ENCODE measurements around the gene NYNRIN.

NYNRIN gene

GRCh38 chr14:24395609-24396582, 2.9 kb upstream of the NYNRIN start:
- TF ChIP-seq CTCF (IDR thresholded peaks at IDR 0.05) (no peak), ZFX (IDR thresholded peaks at IDR 0.05; ENCODE audit: borderline replicate concordance) (no peak)
- no peak overlapping the region for H3K27ac ChIP-seq

GRCh38 chr14:24397639-24398292, 1.0 kb upstream of the NYNRIN start:
- no peak overlapping the region for H3K27ac ChIP-seq
- TF ChIP-seq ZFX (IDR thresholded peaks at IDR 0.05; ENCODE audit: borderline replicate concordance), result no peak
- no peak for TF ChIP-seq CTCF (IDR thresholded peaks at IDR 0.05)

- H3K27ac ChIP-seq, result no peak overlapping the region
- no peak for TF ChIP-seq ZFX (IDR thresholded peaks at IDR 0.05; ENCODE audit: borderline replicate concordance)
These were observed 530 bp upstream of the NYNRIN start for GRCh38 chr14:24398293-24398652.

GRCh38 chr14:24399447-24399822, 632 bp downstream of the NYNRIN start:
- TF ChIP-seq CTCF (IDR thresholded peaks at IDR 0.05), result no peak
- TF ChIP-seq ZFX (IDR thresholded peaks at IDR 0.05; ENCODE audit: borderline replicate concordance), result no peak
- no peak overlapping the region for H3K27ac ChIP-seq

- TF ChIP-seq ZFX (IDR thresholded peaks at IDR 0.05; ENCODE audit: borderline replicate concordance) (no peak), CTCF (IDR thresholded peaks at IDR 0.05) (no peak)
These were observed 1.4 kb downstream of the NYNRIN start for GRCh38 chr14:24399999-24400718.

GRCh38 chr14:24401810-24402702, 3.3 kb downstream of the NYNRIN start:
- H3K27ac ChIP-seq, result no peak overlapping the region

More at GRCh38 chr14:24399999-24400718, 1.4 kb downstream of the NYNRIN start:
- no peak overlapping the region for H3K27ac ChIP-seq

More at GRCh38 chr14:24401810-24402702, 3.3 kb downstream of the NYNRIN start:
- TF ChIP-seq CTCF (IDR thresholded peaks at IDR 0.05) (no peak), ZFX (IDR thresholded peaks at IDR 0.05; ENCODE audit: borderline replicate concordance) (no peak)
